ENCODE data around the gene EVC2. TPM values are rescaled to one million over a fixed set of nuclear protein-coding genes. Genes with fewer than 3 reads are reported as not detected.

The EVC2 gene
- total RNA-seq, 1 experiment from 2014 or later = 3.2 TPM

DNA sequence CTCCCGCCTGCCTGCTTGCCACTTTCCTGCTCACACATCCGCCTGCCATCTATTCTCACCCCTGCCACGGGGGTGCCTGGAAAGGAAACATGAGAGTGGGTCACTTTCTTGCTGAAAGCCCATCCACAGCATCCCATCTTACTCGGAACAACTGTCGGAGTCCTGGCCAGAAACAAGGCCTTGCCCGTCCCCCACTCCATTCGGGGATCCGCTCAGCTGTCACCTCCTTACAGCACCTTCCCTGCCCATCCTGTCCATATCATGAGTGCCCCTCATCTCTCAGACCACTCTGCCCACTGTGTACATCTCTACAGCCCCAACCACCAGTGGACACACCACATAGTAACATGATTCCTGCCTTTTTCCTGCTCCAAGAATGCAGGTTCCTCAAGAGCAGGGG lies 6.4 kb downstream of the EVC2 start:
- Histone ChIP-seq H3K4me2 (ENCODE audit: low read length) (no peak overlapping the region), H2AFZ (ENCODE audit: low read length) (no peak overlapping the region), H3K27ac (ENCODE audit: low read length) (no peak overlapping the region), H4K20me1 (ENCODE audit: low read length) (no peaks in the 10 kb centered on the region), H3K4me3 (ENCODE audit: low read length) (no peak overlapping the region), H3K27me3 (ENCODE audit: low read length) (no peaks in the 10 kb centered on the region), H3K79me2 (ENCODE audit: low read length) (no peaks in the 10 kb centered on the region), H3K9ac (ENCODE audit: low read length) (no peak overlapping the region), H3K9me3 (ENCODE audit: low read length) (no peaks in the 10 kb centered on the region), H3K9me2 (replicated peaks; ENCODE audit: low read length) (no peaks in the 10 kb centered on the region), H3K36me3 (ENCODE audit: low read depth, low read length) (no peaks in the 10 kb centered on the region), H3K4me1 (ENCODE audit: insufficient read depth, low read length) (no peaks in the 10 kb centered on the region), H3F3A (ENCODE audit: low read length, unreplicated experiment) (no peaks in the 10 kb centered on the region)
- DNase-seq = no peak
- POLR2A ChIA-PET (ENCODE audit: unreplicated experiment) = no interaction called here
- TF ChIP-seq, protein P1, sequence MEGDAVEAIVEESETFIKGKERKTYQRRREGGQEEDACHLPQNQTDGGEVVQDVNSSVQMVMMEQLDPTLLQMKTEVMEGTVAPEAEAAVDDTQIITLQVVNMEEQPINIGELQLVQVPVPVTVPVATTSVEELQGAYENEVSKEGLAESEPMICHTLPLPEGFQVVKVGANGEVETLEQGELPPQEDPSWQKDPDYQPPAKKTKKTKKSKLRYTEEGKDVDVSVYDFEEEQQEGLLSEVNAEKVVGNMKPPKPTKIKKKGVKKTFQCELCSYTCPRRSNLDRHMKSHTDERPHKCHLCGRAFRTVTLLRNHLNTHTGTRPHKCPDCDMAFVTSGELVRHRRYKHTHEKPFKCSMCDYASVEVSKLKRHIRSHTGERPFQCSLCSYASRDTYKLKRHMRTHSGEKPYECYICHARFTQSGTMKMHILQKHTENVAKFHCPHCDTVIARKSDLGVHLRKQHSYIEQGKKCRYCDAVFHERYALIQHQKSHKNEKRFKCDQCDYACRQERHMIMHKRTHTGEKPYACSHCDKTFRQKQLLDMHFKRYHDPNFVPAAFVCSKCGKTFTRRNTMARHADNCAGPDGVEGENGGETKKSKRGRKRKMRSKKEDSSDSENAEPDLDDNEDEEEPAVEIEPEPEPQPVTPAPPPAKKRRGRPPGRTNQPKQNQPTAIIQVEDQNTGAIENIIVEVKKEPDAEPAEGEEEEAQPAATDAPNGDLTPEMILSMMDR (conservative IDR thresholded peaks at IDR 0.05; ENCODE audit: low read depth, low read length) = no peak
- TF ChIP-seq EZH2 (IDR thresholded peaks at IDR 0.05; ENCODE audit: low read length, unreplicated experiment) (no peak), EZH2phosphoT487 (IDR thresholded peaks at IDR 0.05; ENCODE audit: borderline replicate concordance, low read length) (no peak)
- intact Hi-C loops (cut with micrococcal nuclease) = no loop called here
- ATAC-seq = no peak
- CTCF ChIA-PET = no interaction called here
- BruUV-seq (replicated peaks) = no TSS peak

DNA sequence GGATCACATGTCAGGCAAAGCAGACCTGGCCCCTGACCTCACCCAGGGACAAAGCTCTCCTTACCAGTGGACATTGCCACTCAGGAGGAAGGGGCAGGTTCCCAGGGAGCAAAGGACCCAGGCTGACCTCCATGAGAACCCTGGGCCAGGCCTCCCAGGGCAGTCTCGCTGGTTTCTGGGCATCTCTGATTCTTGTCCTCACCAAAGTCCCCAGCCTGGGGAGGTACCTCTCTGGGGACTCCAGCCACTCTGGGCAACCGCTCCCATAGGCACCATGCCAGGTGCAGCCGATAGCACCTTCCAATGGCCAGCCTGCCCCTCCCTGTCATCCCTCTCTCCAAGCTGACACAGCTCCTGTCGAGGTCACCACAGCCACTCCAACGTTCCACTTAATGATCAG lies 7.9 kb downstream of the EVC2 start:
- CTCF ChIA-PET = no interaction called here
- TF ChIP-seq, protein P1 (conservative IDR thresholded peaks at IDR 0.05; ENCODE audit: low read depth, low read length) = no peak
- TF ChIP-seq EZH2phosphoT487 (IDR thresholded peaks at IDR 0.05; ENCODE audit: borderline replicate concordance, low read length) = no peak
- no peak for TF ChIP-seq EZH2 (IDR thresholded peaks at IDR 0.05; ENCODE audit: low read length, unreplicated experiment)
- intact Hi-C loops (cut with micrococcal nuclease) = no loop called here
- no peak for ATAC-seq
- H3K36me3 ChIP-seq (ENCODE audit: low read depth, low read length) = no peaks in the 10 kb centered on the region
- H3K4me2 ChIP-seq (ENCODE audit: low read length) = no peak overlapping the region
- no peak overlapping the region for H3K4me3 ChIP-seq (ENCODE audit: low read length)
- POLR2A ChIA-PET (ENCODE audit: unreplicated experiment) = no interaction called here
- H3K27ac ChIP-seq (ENCODE audit: low read length) = no peak overlapping the region
- H3K27me3 ChIP-seq (ENCODE audit: low read length) = no peaks in the 10 kb centered on the region
- no peaks in the 10 kb centered on the region for H4K20me1 ChIP-seq (ENCODE audit: low read length)
- no TSS peak for BruUV-seq (replicated peaks)
- no peak overlapping the region for H2AFZ ChIP-seq (ENCODE audit: low read length)
- H3K79me2 ChIP-seq (ENCODE audit: low read length) = no peaks in the 10 kb centered on the region
- DNase-seq = no peak
- no peaks in the 10 kb centered on the region for H3F3A ChIP-seq (ENCODE audit: low read length, unreplicated experiment)
- H3K9me3 ChIP-seq (ENCODE audit: low read length) = no peaks in the 10 kb centered on the region
- no peaks in the 10 kb centered on the region for H3K4me1 ChIP-seq (ENCODE audit: insufficient read depth, low read length)
- no peak overlapping the region for H3K9ac ChIP-seq (ENCODE audit: low read length)
- no peaks in the 10 kb centered on the region for H3K9me2 ChIP-seq (replicated peaks; ENCODE audit: low read length)

DNA sequence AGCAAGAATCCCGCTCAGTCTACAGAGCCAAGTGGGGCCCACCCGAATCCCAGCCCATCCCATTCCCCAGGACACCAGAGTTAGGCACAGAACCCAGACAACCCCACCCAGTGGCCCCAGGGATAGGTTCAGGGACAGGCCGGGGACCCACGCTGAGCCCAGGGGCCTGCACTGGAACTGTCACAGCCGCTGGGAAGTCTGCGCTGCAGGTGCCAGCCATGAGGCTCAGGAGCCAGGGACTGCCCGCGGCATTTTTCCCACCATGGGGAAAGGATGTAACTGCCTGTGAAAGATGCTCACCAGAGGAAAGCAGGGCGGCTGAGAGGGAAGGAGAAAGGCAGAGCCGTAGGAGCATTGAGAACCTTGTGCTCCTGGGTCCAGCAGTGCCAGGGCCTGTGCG lies 12.0 kb downstream of the EVC2 start:
- no peak for TF ChIP-seq EZH2phosphoT487 (IDR thresholded peaks at IDR 0.05; ENCODE audit: borderline replicate concordance, low read length)
- TF ChIP-seq, protein P1 (conservative IDR thresholded peaks at IDR 0.05; ENCODE audit: low read depth, low read length) = no peak
- TF ChIP-seq EZH2 (IDR thresholded peaks at IDR 0.05; ENCODE audit: low read length, unreplicated experiment) = no peak
- no TSS peak for BruUV-seq (replicated peaks)
- ChIA-PET CTCF (no interaction called here), POLR2A (ENCODE audit: unreplicated experiment) (no interaction called here)
- Histone ChIP-seq H3K9ac (ENCODE audit: low read length) (no peak overlapping the region), H3K9me2 (replicated peaks; ENCODE audit: low read length) (no peaks in the 10 kb centered on the region), H3K4me2 (ENCODE audit: low read length) (no peak overlapping the region), H3K9me3 (ENCODE audit: low read length) (no peaks in the 10 kb centered on the region), H3K4me1 (ENCODE audit: insufficient read depth, low read length) (no peaks in the 10 kb centered on the region), H2AFZ (ENCODE audit: low read length) (no peak overlapping the region), H3F3A (ENCODE audit: low read length, unreplicated experiment) (no peaks in the 10 kb centered on the region), H4K20me1 (ENCODE audit: low read length) (no peaks in the 10 kb centered on the region), H3K27ac (ENCODE audit: low read length) (no peak overlapping the region), H3K36me3 (ENCODE audit: low read depth, low read length) (no peaks in the 10 kb centered on the region), H3K79me2 (ENCODE audit: low read length) (no peaks in the 10 kb centered on the region), H3K27me3 (ENCODE audit: low read length) (no peaks in the 10 kb centered on the region), H3K4me3 (ENCODE audit: low read length) (no peak overlapping the region)
- intact Hi-C loops (cut with micrococcal nuclease) = no loop called here
- DNase-seq (no peak), ATAC-seq (no peak)

Data from PC-3 (cell line).